ENCODE results near the gene LEUTX.
"Not testable (repeated sequence)": the region's sequence is repeated elsewhere in the genome, so short reads cannot be mapped to it uniquely, and the experiment has no call there.

Gene LEUTX

GRCh38 chr19:39813264-39813993, 34.8 kb downstream of the LEUTX start:
- DNase-seq (ENCODE audit: insufficient read length) (no peak), FAIRE-seq (no peak)
- TF ChIP-seq POLR2A (IDR thresholded peaks at IDR 0.05; ENCODE audit: low read depth, low read length) (no peak), POLR2AphosphoS5 (IDR thresholded peaks at IDR 0.05; ENCODE audit: low read depth, low read length) (no peak), TAF1 (IDR thresholded peaks at IDR 0.05; ENCODE audit: borderline replicate concordance, low read depth, low read length) (no peak)

- not testable (repeated sequence) for DNase-seq (ENCODE audit: insufficient read length); FAIRE-seq
These were observed 35.5 kb downstream of the LEUTX start for GRCh38 chr19:39814111-39814510.

GRCh38 chr19:39814595-39814994, 35.9 kb downstream of the LEUTX start:
- DNase-seq (ENCODE audit: insufficient read length), result no peak
- no peak for TF ChIP-seq TAF1 (IDR thresholded peaks at IDR 0.05; ENCODE audit: borderline replicate concordance, low read depth, low read length)
- TF ChIP-seq POLR2A (IDR thresholded peaks at IDR 0.05; ENCODE audit: low read depth, low read length), result no peak
- TF ChIP-seq POLR2AphosphoS5 (IDR thresholded peaks at IDR 0.05; ENCODE audit: low read depth, low read length), result no peak
- FAIRE-seq, result no peak

DNA sequence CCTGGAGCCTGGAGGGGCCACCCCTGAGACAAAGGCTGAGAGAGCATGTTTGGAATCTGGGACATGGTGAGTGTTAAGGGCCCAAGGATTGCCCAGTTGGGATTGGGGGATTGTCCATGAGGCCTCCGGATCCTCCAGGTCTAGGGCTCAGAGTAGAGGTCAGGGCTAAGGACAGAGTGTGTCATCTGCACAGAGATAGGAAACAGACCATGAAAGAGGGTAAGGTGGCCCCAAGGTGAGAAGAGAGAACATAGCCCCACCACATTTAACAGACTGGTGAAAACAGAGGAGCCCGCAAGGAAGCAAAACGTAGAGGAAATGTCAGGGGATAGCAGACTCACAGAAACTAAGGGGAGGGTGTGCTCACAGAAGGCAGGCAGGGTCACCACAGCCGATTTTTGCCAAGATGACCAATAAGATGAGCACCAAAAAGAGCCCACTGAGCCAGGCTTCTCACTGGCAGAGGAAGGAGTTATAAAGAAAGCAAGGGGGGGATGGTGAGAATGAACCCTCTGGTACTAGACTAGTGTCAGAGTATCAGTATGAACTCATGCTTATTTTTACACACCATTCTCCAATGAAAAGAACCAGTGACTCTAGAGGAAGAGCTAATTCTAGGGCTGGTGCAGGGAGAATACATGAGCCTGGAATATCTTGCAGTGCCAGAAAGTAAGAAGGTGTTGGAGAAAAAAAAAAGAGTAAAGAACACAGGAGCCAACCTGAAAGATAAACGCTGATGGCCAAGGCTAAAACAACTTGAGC, 37.8 kb downstream of the LEUTX start:
- FAIRE-seq (peak; percentile 81), DNase-seq (ENCODE audit: insufficient read length) (no peak)
- TF ChIP-seq POLR2AphosphoS5 (IDR thresholded peaks at IDR 0.05; ENCODE audit: low read depth, low read length), result no peak
- no peak for TF ChIP-seq TAF1 (IDR thresholded peaks at IDR 0.05; ENCODE audit: borderline replicate concordance, low read depth, low read length)
- TF ChIP-seq POLR2A (IDR thresholded peaks at IDR 0.05; ENCODE audit: low read depth, low read length), result no peak

- no peak for TF ChIP-seq POLR2AphosphoS5 (IDR thresholded peaks at IDR 0.05; ENCODE audit: low read depth, low read length)
- no peak for TF ChIP-seq POLR2A (IDR thresholded peaks at IDR 0.05; ENCODE audit: low read depth, low read length)
- TF ChIP-seq TAF1 (IDR thresholded peaks at IDR 0.05; ENCODE audit: borderline replicate concordance, low read depth, low read length), result no peak
- FAIRE-seq (peak; percentile 27), DNase-seq (ENCODE audit: insufficient read length) (no peak)
These were observed 39.4 kb downstream of the LEUTX start for GRCh38 chr19:39817888-39818561.

GRCh38 chr19:39818626-39819097, 40.0 kb downstream of the LEUTX start:
- peak; percentile 87 for FAIRE-seq
- DNase-seq (ENCODE audit: insufficient read length), result peak; percentile 46
- no peak for TF ChIP-seq POLR2AphosphoS5 (IDR thresholded peaks at IDR 0.05; ENCODE audit: low read depth, low read length)
- no peak for TF ChIP-seq TAF1 (IDR thresholded peaks at IDR 0.05; ENCODE audit: borderline replicate concordance, low read depth, low read length)
- TF ChIP-seq POLR2A (IDR thresholded peaks at IDR 0.05; ENCODE audit: low read depth, low read length), result no peak

GRCh38 chr19:39819786-39820185, 41.1 kb downstream of the LEUTX start:
- no peak for DNase-seq (ENCODE audit: insufficient read length)
- FAIRE-seq, result no peak
- TF ChIP-seq TAF1 (IDR thresholded peaks at IDR 0.05; ENCODE audit: borderline replicate concordance, low read depth, low read length) (no peak), POLR2A (IDR thresholded peaks at IDR 0.05; ENCODE audit: low read depth, low read length) (no peak), POLR2AphosphoS5 (IDR thresholded peaks at IDR 0.05; ENCODE audit: low read depth, low read length) (no peak)

GRCh38 chr19:39820696-39821095, 42.0 kb downstream of the LEUTX start:
- DNase-seq (ENCODE audit: insufficient read length) (no peak), FAIRE-seq (no peak)
- TF ChIP-seq POLR2A (IDR thresholded peaks at IDR 0.05; ENCODE audit: low read depth, low read length) (no peak), POLR2AphosphoS5 (IDR thresholded peaks at IDR 0.05; ENCODE audit: low read depth, low read length) (no peak), TAF1 (IDR thresholded peaks at IDR 0.05; ENCODE audit: borderline replicate concordance, low read depth, low read length) (no peak)

- DNase-seq (ENCODE audit: insufficient read length), result no peak
These were observed 45.0 kb downstream of the LEUTX start for GRCh38 chr19:39823686-39824085.

DNA sequence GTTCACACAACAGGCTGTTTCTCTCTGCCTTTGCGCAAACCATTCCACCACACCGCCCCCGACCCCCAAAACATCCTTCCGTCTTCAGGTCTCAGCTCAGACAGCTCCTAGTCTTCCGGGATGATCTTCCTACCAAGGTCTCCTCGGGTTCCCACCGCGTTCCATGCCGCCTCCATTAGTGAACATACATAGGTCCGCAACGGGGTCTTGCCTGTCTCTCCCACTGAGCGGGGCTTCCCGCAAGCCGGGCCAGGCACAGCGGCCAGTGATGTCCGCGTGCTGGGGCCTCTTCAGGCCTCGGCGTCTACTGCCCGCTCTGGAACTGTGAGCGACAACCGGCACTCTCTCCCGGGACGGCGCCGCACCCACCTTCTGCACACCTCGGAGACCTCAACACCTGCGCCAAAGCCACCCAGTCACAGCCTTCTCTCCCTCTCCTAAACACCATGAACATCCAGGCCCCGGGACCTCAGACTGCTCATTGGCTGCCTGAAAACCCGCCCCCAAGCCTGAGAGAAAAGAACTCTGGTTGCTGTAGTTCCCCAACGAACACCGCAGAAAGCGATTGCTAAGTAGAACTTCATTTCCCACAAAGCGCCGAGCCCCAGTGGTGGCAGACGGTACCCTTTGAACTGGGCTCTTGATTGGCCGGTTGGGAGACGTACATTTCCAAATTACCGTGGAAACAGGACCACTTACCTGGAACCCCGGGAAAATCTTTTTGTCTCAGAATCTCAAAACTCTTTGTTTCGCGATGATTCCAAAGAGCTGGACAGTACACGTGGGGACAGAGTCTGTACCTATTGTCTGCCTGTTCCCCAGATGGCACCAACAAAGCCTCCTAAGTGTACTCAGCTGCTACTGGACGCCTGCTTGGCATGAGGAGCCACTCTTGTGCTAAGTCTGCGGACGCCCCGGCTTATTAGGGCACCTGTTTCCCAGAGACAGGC, 45.8 kb downstream of the LEUTX start:
- FAIRE-seq (peak; percentile 99), DNase-seq (ENCODE audit: insufficient read length) (peak; percentile 89)
- TF ChIP-seq TAF1 (IDR thresholded peaks at IDR 0.05; ENCODE audit: borderline replicate concordance, low read depth, low read length) (peak; percentile 50; the same call in 1 of the 2 replicates), POLR2A (IDR thresholded peaks at IDR 0.05; ENCODE audit: low read depth, low read length) (peak; percentile 66; the same call in 1 of the 2 replicates), POLR2AphosphoS5 (IDR thresholded peaks at IDR 0.05; ENCODE audit: low read depth, low read length) (peak; percentile 36; the same call in 1 of the 2 replicates)

More at GRCh38 chr19:39823686-39824085, 45.0 kb downstream of the LEUTX start:
- FAIRE-seq, result no peak
- TF ChIP-seq TAF1 (IDR thresholded peaks at IDR 0.05; ENCODE audit: borderline replicate concordance, low read depth, low read length) (no peak), POLR2AphosphoS5 (IDR thresholded peaks at IDR 0.05; ENCODE audit: low read depth, low read length) (no peak), POLR2A (IDR thresholded peaks at IDR 0.05; ENCODE audit: low read depth, low read length) (no peak)

Data from GM12892 (cell line).